Activated CD8-positive, alpha-beta T cell treated with anti-CD3 and anti-CD28 coated beads for 36 hours (primary cell): ENCODE measurements around the gene APBB2. TPM values are rescaled to one million over a fixed set of nuclear protein-coding genes. Genes with fewer than 3 reads are reported as not detected.
A peak's percentile ranks its signal among the peaks of the same experiment; 100 is the strongest.

Experiments
- ATAC-seq: fragments of 200-7000 bp; cut with Tn5 transposase; one replicate; pipeline ENCODE4 v1.10.0; 2021; ENCODE audit warnings: mild to moderate bottlenecking, moderate library complexity
- CTCF ChIA-PET: fragments of 350-600 bp; sonication (Branson Sonifier 250); formaldehyde crosslinking; loops from one replicate; lab custom pipeline; 2021; ENCODE audit warnings: antibody characterized with exemption; lab: Charles Lee
- POLR2A ChIA-PET: fragments of 350-600 bp; sonication (Branson Sonifier 250); formaldehyde crosslinking; loops from one replicate; lab custom pipeline; 2021; ENCODE audit warnings: antibody characterized with exemption; lab: Charles Lee
- DNase-seq: peaks from one replicate; pipeline ENCODE4 v3.0.0-alpha.2; 2020
- H3K27ac Mint-ChIP-seq: one replicate; pipeline ENCODE4 v1.8.0; 2021; ENCODE audit warnings: mild to moderate bottlenecking, mixed read lengths
- H3K27me3 Mint-ChIP-seq: one replicate; pipeline ENCODE4 v1.8.0; 2021; ENCODE audit warnings: mixed read lengths
- H3K36me3 Mint-ChIP-seq: one replicate; pipeline ENCODE4 v1.8.0; 2021; ENCODE audit warnings: low read depth, mixed read lengths
- H3K4me1 Mint-ChIP-seq: one replicate; pipeline ENCODE4 v1.8.0; 2021; ENCODE audit warnings: low read depth, mixed read lengths
- H3K4me3 Mint-ChIP-seq: one replicate; pipeline ENCODE4 v1.8.0; 2021; ENCODE audit warnings: mild to moderate bottlenecking, moderate library complexity, mixed read lengths
- H3K9me3 Mint-ChIP-seq: one replicate; pipeline ENCODE4 v1.8.0; 2021; ENCODE audit warnings: mixed read lengths
- intact Hi-C: fragments of 100-400 bp; cut with micrococcal nuclease; formaldehyde crosslinking; loops from one replicate; pipeline ENCODE4 v1.10.0; 2022
- total RNA-seq, 2 experiments: library from RNA; stranded (reverse); gene quantifications; one replicate each; pipeline ENCODE4 v1.2.3, GENCODE V29; 2021
- TF ChIP-seq, protein P1 (sequence below): fragments of 200-600 bp; IDR thresholded peaks from one replicate; pipeline ENCODE4 v1.8.0; 2022; ENCODE audit warnings: antibody characterized with exemption, mild to moderate bottlenecking

The APBB2 gene
- total RNA-seq, result 1 to 10 TPM in 1 of 2 experiments, under 1 TPM in 1; 0.89 to 2.3 TPM

- peak; percentile 72 for ATAC-seq
Observed at GRCh38 chr4:41214136-41214824, at the start of gene APBB2. APBB2 (minus strand) TSS chr4:41214542; CDS start chr4:41033254, 181,288 bp downstream.

DNA sequence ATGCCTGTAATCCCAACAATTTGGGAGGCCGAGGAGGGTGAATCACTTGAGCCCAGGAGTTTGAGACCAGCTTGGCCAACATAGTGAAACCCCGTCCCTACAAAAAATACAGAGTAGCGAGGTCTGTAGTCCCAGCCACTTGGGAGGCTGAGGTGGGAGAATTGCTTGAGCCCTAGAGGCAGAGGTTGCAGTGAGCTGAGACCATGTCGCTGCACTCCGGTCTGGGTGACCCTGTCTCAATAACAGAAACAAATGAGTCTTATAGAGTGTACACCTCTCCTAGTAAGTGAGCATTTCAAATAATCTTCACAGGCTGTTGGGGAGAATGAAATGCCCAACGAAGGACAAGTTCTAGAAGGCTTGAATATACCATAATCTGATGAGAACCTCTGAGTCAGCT is 47.9 kb upstream of the APBB2 start:
- H3K4me3 Mint-ChIP-seq, result no peak overlapping the region
- TF ChIP-seq, protein P1, sequence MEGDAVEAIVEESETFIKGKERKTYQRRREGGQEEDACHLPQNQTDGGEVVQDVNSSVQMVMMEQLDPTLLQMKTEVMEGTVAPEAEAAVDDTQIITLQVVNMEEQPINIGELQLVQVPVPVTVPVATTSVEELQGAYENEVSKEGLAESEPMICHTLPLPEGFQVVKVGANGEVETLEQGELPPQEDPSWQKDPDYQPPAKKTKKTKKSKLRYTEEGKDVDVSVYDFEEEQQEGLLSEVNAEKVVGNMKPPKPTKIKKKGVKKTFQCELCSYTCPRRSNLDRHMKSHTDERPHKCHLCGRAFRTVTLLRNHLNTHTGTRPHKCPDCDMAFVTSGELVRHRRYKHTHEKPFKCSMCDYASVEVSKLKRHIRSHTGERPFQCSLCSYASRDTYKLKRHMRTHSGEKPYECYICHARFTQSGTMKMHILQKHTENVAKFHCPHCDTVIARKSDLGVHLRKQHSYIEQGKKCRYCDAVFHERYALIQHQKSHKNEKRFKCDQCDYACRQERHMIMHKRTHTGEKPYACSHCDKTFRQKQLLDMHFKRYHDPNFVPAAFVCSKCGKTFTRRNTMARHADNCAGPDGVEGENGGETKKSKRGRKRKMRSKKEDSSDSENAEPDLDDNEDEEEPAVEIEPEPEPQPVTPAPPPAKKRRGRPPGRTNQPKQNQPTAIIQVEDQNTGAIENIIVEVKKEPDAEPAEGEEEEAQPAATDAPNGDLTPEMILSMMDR, result no peak
- H3K27ac Mint-ChIP-seq, result no peak overlapping the region
- intact Hi-C loops, result no loop called here
- H3K27me3 Mint-ChIP-seq, result peaks cover 32% of the 10 kb centered on the region
- DNase-seq (no peak), ATAC-seq (no peak)
- ChIA-PET POLR2A (no interaction called here), CTCF (interaction anchor here (1.0 kb wide), 1 partner anchor 19 kb away, joined by 3 read pairs; no protein-coding TSS in a partner anchor)
- H3K4me1 Mint-ChIP-seq, result peaks cover 6% of the 10 kb centered on the region
- no peaks in the 10 kb centered on the region for H3K9me3 Mint-ChIP-seq
- no peaks in the 10 kb centered on the region for H3K36me3 Mint-ChIP-seq

More at GRCh38 chr4:41214136-41214824, at the start of gene APBB2:
- Mint-ChIP-seq H3K4me3 (peak within 1 kb of the TSS; percentile 73), H3K27me3 (peaks cover 49% of the 10 kb centered on the region), H3K36me3 (no peaks in the 10 kb centered on the region), H3K27ac (no peak within 1 kb of the TSS), H3K4me1 (peaks cover 17% of the 10 kb centered on the region), H3K9me3 (no peaks in the 10 kb centered on the region)
- intact Hi-C loops, result no loop called here
- ChIA-PET CTCF (interaction anchor here (0.8 to 1.7 kb wide), 11 partner anchors 9 to 292 kb away, joined by 3 to 6 read pairs (median 3); no protein-coding TSS in a partner anchor), POLR2A (interaction anchor here (1.1 kb wide), 1 partner anchor 45 kb away, joined by 3 read pairs; no protein-coding TSS in a partner anchor)
- peak; percentile 46 for DNase-seq
- TF ChIP-seq, protein P1, result peak; percentile 80

GRCh38 chr4:41260116-41260733 is 45.9 kb upstream of the APBB2 start:
- Mint-ChIP-seq H3K9me3 (no peaks in the 10 kb centered on the region), H3K4me3 (no peak overlapping the region), H3K4me1 (peaks cover 10% of the 10 kb centered on the region), H3K27me3 (peaks cover 47% of the 10 kb centered on the region), H3K27ac (no peak overlapping the region), H3K36me3 (no peaks in the 10 kb centered on the region)
- no peak for ATAC-seq
- ChIA-PET CTCF (interaction anchor here (1.5 kb wide), 1 partner anchor 22 kb away, joined by 5 read pairs; no protein-coding TSS in a partner anchor), POLR2A (no interaction called here)
- no peak for DNase-seq
- TF ChIP-seq, protein P1, result no peak
- intact Hi-C loops, result no loop called here

DNA sequence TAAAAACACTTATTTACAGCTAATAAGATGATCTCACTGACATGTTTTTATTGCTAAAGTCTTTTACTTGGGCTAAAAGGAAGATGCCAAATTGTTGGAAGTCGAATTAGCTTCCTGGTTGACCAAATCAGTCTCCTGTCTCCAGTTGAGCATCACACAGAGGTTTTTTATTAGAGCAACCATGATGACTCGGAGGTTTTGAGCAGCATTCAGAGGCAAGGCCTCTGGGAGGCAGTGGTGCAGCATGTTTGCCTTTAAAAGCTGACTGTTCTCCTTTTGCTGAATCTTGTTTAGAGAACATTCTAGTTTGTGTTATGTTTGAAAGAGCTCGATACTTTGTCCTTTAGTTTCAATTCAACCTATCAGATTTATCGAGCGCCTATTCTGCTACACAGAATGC is 44.4 kb upstream of the APBB2 start:
- ChIA-PET POLR2A (interaction anchor here (0.6 to 0.9 kb wide), 2 partner anchors 44 to 309 kb away, joined by 3 read pairs; partner anchors contain the start of gene APBB2), CTCF (interaction anchor here (0.8 to 1.5 kb wide), 5 partner anchors 21 to 403 kb away, joined by 3 to 6 read pairs (median 3); no protein-coding TSS in a partner anchor)
- Mint-ChIP-seq H3K36me3 (no peaks in the 10 kb centered on the region), H3K4me3 (no peak overlapping the region), H3K27me3 (peaks cover 54% of the 10 kb centered on the region), H3K4me1 (peaks cover 10% of the 10 kb centered on the region), H3K9me3 (no peaks in the 10 kb centered on the region), H3K27ac (no peak overlapping the region)
- ATAC-seq, result no peak
- TF ChIP-seq, protein P1, result no peak
- intact Hi-C loops, result no loop called here
- DNase-seq, result no peak
